GM18907 (cell line): ENCODE measurements around the gene EED.
"Not testable (repeated sequence)": the region's sequence is repeated elsewhere in the genome, so short reads cannot be mapped to it uniquely, and the experiment has no call there.

Experiments
- ATAC-seq: cut with Tn5 transposase; IDR thresholded peaks from one replicate; pipeline ENCODE4 v1.9.1; 2021; ENCODE audit warnings: mild to moderate bottlenecking, moderate library complexity; ENCODE audit not compliant: unreplicated experiment

EED gene

GRCh38 chr11:86218125-86219084, 26.1 kb upstream of the EED start:
- ATAC-seq = peak; percentile 39

- ATAC-seq = peak; percentile 83
Measured at GRCh38 chr11:86219311-86220193, 25.0 kb upstream of the EED start.

GRCh38 chr11:86220653-86221052, 23.9 kb upstream of the EED start:
- ATAC-seq = no peak

GRCh38 chr11:86222081-86222480, 22.5 kb upstream of the EED start:
- no peak for ATAC-seq

DNA sequence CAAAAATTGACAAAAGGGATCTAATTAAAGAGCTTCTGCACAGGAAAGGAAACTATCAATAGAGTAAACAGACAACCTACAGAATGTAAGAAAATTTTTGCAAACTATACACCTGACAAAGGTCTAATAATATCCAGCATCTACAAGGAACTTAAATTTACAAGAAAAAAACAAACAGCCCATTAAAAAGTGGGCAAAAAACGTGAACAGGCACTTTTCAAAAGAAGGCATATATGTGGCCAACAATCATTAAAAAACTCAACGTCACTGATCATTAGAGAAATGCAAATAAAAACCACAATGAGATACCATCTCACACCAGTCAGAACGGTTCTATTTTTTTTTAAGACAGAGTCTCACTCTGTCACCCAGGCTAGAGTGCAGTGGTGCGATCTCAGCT, 20.0 kb upstream of the EED start:
- not testable (repeated sequence) for ATAC-seq

GRCh38 chr11:86225344-86225743, 19.2 kb upstream of the EED start:
- not testable (repeated sequence) for ATAC-seq

DNA sequence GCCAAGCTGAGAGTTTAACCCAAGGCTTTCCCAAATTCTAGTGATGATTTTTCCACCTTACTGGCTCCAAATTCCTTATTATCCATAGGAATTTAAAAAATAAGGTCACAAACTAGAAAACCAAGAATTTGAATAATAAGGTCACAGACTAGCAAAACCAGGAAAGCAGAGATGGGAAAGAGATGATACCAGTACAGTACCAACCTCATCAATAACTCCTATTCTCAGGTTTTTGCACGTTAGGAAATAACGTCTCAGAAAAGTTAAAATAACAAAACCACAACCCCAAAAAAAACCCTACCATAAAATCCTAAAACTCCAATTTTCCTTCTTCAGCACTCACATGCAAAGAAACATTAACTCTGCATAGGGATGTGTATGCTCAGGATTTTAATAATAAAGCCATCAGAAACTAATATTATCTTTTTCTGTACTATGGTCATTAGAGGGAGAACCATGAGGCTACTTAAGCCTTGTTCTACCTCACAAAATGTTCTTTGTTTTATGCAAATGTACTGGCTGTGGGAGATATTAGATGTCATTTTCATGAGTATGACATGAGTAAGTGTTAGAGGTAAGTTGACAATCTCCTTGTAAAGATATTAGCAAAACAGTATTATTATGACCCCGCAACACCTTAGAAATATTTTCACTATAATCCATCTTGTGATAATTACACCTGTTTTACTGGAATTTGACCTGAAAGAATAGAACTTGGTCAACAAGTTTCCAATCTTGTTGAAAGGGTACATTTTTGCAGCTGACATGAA, 16.1 kb upstream of the EED start:
- no peak for ATAC-seq

GRCh38 chr11:86229039-86229330, 15.6 kb upstream of the EED start:
- not testable (repeated sequence) for ATAC-seq

DNA sequence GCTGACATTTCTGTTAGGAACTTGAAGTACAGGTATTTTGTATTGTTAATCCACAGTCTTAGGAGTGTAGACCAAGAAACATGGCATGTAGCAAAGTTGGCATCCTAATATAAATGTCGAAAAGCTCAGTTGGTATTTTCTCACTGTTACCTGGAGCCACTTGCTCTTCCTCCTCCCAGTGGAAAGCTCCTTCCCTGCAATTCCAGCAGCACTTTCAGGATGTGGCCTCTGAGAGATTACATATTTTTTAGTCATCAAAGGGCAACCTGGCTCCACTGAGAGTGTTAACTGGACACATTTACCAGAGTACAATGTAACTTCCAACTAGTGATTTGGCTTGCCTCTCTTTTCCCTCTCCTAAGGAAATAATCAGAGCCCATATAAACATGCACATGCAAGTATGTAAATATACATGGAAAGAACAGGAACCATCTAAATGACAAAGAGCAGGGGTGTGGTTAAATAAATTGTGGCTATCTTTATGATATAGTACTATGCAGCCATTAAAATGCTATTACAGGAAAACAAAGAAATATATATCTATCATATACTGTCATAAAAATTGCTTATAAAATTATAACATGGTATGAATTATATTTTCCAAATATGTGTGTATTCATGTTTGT, 14.3 kb upstream of the EED start:
- no peak for ATAC-seq

DNA sequence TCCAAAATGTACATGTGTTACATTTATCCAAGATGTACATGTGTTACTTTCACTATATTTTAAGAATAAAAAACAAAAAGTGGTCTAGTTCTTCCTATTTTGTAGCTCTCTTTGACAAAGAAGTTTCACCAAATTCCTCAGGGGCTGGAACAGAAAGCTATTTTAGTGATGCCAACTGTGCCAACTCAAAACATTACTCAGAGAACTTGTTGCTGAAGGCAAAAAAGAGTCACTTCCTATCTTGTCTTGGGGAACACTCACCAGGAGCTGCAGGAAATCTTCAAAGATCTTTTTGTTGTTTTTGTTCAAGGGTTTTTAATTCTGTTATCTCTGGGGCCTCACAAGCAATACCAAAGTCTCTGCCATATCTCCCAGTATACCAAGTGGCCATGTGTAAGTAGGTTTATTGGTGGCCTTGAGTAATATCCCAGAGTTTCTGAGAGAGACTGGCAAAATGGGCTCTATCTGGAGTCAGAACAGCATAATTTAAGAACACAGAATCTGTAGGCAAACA, 13.6 kb upstream of the EED start:
- no peak for ATAC-seq

DNA sequence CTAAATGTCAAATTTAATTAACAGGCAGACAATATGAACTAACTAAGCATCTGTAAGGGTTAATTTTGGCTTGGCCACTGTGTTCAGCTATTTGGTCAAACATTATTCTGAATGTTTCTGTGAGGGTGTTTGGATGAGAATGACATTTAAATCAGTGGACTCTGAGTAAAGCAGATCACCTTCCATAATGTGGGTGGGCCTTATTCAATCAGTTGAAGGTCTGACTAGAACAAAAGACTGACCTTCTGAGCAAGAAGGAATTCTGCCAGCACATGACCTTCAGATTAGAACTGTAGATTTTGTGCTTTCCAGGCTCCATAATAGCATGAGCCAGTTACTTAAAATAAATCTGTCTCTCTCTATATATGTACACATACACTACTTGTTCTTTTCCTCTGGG, 12.0 kb upstream of the EED start:
- no peak for ATAC-seq

- no peak for ATAC-seq
Measured at GRCh38 chr11:86234831-86235461, 9.6 kb upstream of the EED start.

- no peak for ATAC-seq
Measured at GRCh38 chr11:86237267-86237804, 7.2 kb upstream of the EED start.

- ATAC-seq = no peak
Measured at GRCh38 chr11:86240164-86240563, 4.4 kb upstream of the EED start.

DNA sequence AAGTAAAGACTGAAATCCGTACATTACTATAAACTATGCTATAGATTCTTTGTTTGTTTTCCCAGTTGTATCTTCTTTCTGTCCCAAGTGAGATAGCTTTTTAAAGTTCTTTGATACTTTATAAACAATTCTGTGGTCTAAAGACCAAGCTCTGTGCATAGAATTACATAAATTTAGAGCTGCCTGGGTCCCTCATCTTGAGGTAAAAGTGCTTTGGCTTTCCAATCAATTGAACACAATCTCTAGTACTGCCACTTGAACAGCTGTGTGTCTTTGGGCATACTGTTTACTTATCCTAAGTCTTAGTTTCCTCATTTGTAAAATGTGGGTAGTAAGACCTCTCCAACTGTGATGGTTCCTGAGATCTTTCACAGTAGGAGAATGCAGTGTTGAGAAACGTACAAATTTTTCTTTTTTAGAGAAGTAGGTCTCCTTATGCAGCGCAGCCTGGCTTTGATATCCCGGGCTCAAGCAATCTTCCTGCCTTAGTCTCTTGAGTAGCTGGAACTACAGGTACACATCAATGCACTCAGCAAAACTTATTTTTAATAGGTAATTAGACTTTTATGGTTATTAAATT, 2.5 kb upstream of the EED start:
- no peak for ATAC-seq

DNA sequence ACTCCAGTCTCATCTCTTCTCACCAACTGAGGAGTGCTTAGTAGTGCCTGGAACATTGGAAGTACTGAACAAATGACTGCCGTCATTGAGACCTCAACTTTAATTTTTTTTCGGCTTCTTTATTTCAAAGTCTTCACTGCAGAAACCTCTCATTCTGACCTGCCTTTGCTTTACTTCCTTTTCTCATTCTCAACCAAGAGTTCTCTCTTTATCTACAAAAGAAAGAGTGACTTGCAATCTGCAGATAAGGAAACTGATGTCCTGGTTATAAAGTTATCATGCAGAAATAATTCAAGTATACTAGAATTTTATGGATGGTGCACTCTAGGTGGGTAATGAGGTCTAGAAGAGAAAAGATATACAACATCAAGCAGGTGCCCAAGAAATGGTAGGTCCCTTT, 1.2 kb upstream of the EED start:
- no peak for ATAC-seq

- ATAC-seq = peak; percentile 77
Measured at GRCh38 chr11:86244063-86244521, 461 bp upstream of the EED start.

DNA sequence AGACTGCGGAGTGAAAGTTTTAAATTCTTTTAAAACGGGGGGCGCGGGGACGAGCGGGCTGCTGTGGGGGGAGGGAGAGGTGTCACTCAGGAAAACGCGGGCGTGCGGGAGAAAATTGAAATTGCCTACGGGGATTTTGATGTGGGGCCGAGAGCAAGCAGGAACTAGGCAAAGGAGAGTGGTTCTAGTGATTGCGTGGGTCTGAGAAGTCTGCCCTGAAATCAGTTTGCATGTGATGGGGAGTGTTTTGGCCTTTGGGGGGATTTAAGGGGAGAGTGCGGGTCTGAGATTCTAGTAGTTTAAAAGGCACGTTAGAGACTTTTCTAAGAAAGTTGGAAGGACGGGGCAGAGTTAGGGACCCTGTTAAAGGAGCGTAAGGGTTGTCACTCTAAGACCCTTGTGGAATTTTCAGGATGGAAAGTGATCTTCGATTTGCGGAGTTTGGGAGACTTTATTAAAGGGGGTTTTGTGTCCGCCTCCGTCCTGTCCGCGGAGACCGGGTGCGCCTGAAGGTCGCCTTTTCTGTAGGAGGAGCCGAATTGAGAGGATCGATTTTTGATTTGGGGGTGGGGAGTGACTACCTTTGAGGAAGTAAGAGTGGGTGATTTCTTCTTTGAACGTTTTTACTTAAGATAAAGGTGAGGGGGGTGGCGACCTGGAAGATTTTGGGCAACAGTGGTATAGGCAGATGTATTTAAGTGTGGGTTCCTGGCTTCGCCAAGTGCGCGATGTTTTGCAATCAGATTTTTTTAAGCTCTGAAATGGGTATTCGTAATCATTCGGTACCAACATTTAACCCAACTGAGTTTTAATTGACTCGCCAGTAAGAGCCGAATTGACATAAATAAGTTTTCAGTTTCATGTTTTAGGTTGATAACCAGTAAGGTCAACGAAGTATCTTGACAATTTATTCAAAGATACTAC, 1.1 kb downstream of the EED start:
- ATAC-seq = peak; percentile 29
